ENCODE results near the gene APOL3.

The APOL3 gene

DNA sequence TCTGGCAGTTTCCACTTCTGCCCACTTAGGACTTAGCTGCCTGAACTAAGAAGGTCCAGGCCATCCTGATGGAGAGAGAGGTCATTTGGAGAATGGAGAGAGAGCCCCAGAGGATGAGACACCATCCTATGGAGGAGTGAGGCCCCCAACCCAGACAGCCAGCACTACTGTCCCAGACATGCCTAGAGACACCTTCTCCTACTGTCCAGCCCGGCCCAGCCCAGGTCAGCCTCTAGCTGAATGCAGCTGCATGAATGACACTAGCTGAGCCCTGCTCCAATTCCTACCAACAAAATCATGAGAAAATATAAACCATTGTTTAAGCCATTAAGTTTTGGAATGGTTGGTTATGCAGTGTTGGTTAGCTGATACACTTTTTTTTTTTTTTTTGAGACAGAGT is 47.4 kb downstream of the APOL3 start:
- H3K27ac ChIP-seq: no peak overlapping the region
- no peaks in the 10 kb centered on the region for H3K27me3 ChIP-seq (replicated peaks)
- in situ Hi-C loops (cut with HindIII; ENCODE audit: low pct_ligation_motif_present, low sequenced_read_pairs): no loop called here
- TF ChIP-seq, protein P1, sequence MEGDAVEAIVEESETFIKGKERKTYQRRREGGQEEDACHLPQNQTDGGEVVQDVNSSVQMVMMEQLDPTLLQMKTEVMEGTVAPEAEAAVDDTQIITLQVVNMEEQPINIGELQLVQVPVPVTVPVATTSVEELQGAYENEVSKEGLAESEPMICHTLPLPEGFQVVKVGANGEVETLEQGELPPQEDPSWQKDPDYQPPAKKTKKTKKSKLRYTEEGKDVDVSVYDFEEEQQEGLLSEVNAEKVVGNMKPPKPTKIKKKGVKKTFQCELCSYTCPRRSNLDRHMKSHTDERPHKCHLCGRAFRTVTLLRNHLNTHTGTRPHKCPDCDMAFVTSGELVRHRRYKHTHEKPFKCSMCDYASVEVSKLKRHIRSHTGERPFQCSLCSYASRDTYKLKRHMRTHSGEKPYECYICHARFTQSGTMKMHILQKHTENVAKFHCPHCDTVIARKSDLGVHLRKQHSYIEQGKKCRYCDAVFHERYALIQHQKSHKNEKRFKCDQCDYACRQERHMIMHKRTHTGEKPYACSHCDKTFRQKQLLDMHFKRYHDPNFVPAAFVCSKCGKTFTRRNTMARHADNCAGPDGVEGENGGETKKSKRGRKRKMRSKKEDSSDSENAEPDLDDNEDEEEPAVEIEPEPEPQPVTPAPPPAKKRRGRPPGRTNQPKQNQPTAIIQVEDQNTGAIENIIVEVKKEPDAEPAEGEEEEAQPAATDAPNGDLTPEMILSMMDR (IDR thresholded peaks at IDR 0.05; ENCODE audit: low read depth, low read length, missing control alignments): no peak
- DNase-seq: no peak
- no peak overlapping the region for H3K4me3 ChIP-seq (ENCODE audit: low read depth, low read length)
- no peaks in the 10 kb centered on the region for H3K36me3 ChIP-seq (replicated peaks)

DNA sequence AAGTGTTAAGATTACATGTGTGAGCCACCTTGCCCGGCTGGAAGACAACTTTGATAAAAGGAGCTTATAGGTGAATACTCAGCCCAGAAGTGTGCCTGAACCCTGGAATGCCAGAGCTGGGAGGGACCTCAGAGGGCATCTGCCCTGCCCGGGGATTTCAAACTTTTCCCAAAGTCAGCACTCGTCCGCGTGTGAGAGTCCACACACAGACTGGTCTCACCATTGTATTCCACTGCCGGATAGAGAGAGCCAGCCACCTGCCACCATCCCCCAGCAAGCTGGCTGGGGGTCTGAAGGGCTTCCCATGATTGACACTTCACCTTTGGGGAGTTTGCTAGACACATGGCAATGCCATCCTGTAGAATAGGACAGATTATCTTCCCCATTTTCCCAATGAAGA is 49.2 kb downstream of the APOL3 start:
- H3K27ac ChIP-seq: no peak overlapping the region
- TF ChIP-seq, protein P1 (IDR thresholded peaks at IDR 0.05; ENCODE audit: low read depth, low read length, missing control alignments): no peak
- no peak for DNase-seq
- H3K36me3 ChIP-seq (replicated peaks): no peaks in the 10 kb centered on the region
- H3K4me3 ChIP-seq (ENCODE audit: low read depth, low read length): no peak overlapping the region
- H3K27me3 ChIP-seq (replicated peaks): no peaks in the 10 kb centered on the region
- in situ Hi-C loops (cut with HindIII; ENCODE audit: low pct_ligation_motif_present, low sequenced_read_pairs): no loop called here

DNA sequence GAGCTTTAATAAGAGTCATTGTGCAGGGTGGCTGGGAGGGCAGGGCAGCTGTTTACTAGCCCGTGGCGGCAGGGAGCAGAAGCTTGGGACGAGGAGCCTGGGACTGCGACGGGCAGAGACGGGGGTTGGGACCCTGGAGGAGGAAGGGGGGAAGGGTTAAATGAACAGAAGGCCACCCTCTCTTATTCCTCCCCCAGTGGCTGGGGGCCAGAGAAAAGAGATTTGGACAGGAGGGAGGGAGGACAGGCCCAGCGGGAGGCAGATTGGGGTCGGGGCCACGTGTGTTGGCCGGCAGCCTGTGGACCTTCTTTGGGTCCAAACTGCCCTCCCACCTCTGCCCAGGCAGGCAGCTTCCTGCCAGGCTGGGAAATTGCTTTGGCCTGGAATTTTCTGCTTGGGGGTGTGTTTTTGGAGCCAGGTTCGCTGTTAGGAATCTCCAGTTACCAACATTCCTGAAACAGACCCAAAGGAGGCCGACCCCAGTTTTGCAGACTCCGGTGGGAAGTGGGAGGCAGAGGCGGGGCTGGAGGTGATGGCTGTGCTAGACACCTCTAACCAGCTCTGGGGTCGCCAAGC is 50.2 kb downstream of the APOL3 start:
- Histone ChIP-seq H3K27me3 (replicated peaks) (no peaks in the 10 kb centered on the region), H3K4me3 (ENCODE audit: low read depth, low read length) (no peak overlapping the region), H3K36me3 (replicated peaks) (no peaks in the 10 kb centered on the region), H3K27ac (no peak overlapping the region)
- DNase-seq: no peak
- TF ChIP-seq, protein P1 (IDR thresholded peaks at IDR 0.05; ENCODE audit: low read depth, low read length, missing control alignments): no peak
- in situ Hi-C loops (cut with HindIII; ENCODE audit: low pct_ligation_motif_present, low sequenced_read_pairs): no loop called here

DNA sequence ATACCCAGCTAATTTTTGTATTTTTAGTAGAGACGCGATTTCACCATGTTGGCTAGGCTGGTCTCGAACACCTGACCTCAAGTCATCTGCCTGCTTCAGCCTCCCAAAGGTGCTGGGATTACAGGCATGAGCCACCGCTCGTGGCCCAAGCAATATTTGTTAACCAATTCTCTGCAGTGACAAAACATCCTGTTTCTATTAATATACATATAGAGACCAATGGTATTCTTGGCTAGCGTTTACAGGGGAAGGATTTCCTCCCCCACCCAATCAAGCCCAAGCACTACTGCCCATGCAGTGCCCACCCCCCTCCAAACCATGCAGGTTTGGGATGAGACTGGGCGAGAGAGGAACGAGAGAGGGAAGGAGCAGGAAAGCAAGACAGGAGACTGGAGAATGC is 53.1 kb downstream of the APOL3 start:
- in situ Hi-C loops (cut with HindIII; ENCODE audit: low pct_ligation_motif_present, low sequenced_read_pairs): no loop called here
- TF ChIP-seq, protein P1 (IDR thresholded peaks at IDR 0.05; ENCODE audit: low read depth, low read length, missing control alignments): no peak
- Histone ChIP-seq H3K27me3 (replicated peaks) (no peaks in the 10 kb centered on the region), H3K36me3 (replicated peaks) (no peaks in the 10 kb centered on the region), H3K4me3 (ENCODE audit: low read depth, low read length) (no peak overlapping the region), H3K27ac (no peak overlapping the region)
- DNase-seq: no peak

DNA sequence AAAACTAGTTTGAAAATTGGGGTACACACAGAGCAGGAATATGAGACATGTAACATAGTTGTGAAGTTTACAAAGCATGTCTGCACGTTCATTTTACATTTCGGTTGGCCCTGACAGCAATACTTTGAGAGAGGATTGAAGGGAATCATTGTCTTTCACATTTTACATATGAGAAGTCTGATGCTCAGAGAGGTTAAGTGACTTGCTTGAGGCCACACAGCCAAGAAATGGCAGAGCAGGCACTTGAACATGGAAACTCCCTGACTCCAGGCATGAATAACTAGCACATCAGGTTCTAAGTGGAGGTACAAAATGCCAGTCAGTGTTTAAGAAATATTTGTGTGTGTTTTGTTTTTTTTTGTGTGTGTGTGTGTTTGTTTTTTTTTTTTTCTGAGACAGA is 53.6 kb downstream of the APOL3 start:
- no peaks in the 10 kb centered on the region for H3K36me3 ChIP-seq (replicated peaks)
- H3K27me3 ChIP-seq (replicated peaks): no peaks in the 10 kb centered on the region

More for the DNA sequence above, 53.6 kb downstream of the APOL3 start:
- Histone ChIP-seq H3K4me3 (ENCODE audit: low read depth, low read length) (no peak overlapping the region), H3K27ac (no peak overlapping the region)
- in situ Hi-C loops (cut with HindIII; ENCODE audit: low pct_ligation_motif_present, low sequenced_read_pairs): no loop called here
- DNase-seq: no peak
- TF ChIP-seq, protein P1 (IDR thresholded peaks at IDR 0.05; ENCODE audit: low read depth, low read length, missing control alignments): no peak

Data from brain microvascular endothelial cell (primary cell).